Measurements from ENCODE around the gene KCNIP2.

- TF ChIP-seq EZH2 (IDR thresholded peaks at IDR 0.05; ENCODE audit: insufficient read depth, poor library complexity, severe bottlenecking) (no peak), EZH2phosphoT487 (IDR thresholded peaks at IDR 0.05; ENCODE audit: insufficient read depth, low read depth) (no peak)
Observed at GRCh38 chr10:101816376-101816775, 27.2 kb downstream of the KCNIP2 start.

Data from GM23248 (cell line).